ENCODE data around the gene VASH2.
"Not testable (repeated sequence)": the region's sequence is repeated elsewhere in the genome, so short reads cannot be mapped to it uniquely, and the experiment has no call there.

VASH2 gene

DNA sequence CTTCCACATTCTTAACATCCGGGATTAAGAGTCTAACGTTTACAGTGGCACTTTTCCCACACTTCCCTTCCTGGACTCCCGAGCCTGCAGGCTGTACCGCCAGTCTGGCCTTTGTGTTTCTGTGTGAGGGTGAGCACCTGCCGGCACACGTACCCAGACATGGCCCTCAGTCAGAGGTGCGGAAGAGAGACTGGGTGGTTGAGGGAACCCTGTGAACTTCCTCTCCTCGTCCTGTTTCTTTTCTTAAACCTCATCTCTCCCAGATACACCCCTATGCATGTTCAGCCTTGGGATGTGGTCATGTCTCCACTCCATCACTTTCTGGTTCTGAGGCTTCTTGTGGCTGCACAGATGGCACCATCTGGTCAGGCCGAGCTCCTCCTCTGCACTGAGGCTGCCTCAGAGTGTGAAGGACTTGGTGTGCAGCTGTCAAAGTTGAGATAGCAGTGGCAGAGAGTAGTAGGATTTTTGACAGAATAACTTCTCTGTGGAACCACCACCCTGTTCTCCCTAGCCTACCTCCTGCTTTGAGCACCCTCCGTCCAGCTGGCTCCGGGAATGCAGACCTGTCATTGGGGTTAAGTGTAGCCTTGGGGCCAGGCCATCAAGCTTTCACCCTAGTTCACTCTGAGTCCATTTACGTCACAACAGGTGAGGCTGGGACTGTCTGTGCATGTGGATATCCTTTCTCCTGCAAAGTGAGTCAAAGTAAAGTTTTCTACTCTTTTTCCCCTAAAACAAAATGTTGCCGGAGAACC is 31.4 kb downstream of the VASH2 start:
- peak; percentile 87 for DNase-seq

DNA sequence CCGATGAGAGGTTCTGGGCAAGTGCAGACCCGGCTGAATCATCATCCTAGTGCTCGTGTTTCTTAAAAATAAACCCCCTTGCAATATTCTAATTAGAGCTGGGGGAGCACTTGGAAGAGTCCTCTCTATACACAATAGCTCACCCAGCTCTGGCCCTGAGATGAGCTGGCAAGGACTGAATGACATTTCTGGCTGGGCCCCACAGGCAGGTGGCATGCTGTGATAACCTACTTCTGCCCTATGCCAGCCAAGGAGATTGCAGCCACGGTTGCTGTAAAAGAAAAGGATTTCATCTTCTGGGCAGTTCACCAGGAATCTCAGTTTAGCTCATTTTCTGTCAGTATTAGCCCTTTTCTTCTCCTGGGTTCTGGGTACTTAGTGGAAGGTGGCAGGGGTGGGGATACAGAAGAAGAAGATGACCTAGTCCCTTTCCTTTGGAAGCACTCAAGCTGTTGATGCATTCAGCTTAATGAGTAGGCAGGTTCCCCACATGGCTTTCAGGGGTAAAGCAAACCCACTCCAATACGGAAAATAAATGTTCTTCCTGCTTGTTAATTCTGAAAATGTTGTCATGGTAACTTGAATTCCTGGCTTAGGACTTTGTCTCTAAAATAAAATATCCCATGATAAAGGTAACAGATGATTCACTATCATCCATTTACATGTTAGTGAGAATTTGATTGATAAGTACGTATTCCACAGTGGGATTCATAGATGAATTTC is 32.2 kb downstream of the VASH2 start:
- peak; percentile 12 for DNase-seq

DNA sequence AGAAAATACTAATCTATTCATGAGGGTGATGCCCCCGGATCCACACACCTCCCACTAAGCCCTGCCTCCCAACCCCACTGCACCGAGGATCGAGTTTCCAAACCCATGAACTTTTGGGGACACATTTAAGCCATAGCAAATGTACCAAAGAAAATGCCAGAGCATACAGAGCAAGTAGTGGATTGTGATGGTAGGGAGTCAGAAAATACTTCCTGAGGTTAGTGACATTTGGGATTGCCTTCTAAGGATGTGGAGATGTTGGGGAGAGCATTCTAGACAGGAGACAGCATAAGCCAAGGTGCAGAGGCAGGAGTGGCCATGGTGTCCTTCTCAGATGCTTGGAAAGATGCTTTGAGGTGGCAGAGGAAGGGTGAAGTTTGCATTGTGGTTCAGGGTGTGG is 33.1 kb downstream of the VASH2 start:
- DNase-seq: no peak

DNA sequence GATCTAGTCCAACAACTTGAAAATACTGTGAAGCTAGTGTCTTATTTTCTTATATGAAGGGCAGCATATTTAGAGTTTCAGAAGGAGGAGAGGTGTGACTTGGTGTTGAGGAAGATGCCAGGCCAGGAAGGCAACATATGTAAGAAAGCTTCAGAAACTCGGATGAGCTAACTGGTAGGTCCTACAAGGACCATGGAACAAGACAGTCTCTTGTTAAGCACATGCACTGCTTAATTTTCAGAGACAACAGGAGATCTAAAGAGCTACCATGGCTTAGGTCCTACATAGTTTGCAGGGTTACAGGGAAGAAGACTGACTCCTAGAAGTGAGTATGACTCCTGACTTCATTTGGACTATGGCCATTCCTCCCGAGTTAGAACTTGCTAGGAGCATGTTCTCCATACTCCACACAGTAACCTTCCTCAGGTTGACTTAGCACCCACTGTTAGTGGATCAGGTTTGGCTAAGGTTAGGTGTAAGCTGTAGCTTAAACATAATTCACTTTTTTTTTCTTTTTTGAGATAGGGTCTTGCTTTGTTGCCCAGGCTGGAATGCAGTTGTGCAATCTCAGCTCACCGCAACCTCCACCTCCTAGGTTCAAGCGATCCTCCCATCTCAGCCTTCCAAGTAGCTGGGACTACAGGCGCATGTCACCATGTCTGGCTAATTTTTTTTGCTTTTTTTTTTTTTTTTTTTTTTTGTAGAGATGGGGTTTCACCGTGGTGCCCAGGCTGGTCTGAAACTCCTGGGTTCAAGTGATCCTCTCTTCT is 34.4 kb downstream of the VASH2 start:
- no peak for DNase-seq

DNA sequence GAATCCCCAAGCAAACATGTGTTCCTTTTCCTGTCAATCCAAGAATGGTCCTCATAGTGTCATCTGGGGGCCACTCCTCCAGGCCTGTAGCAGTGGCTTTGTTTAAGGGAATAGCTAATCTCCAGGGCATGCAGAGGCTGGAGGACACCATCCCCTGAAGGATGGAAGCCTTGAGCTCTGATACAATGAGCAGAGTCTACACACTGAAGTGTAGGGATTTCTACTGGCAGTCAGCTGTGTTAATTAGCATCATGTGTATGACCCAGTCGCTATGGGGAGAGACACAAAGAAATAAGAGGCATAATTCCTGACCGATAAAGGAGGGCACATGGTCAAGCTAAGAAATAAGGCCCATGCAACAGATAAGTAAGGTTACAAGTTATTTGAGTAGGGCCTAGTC is 36.2 kb downstream of the VASH2 start:
- DNase-seq: no peak

DNA sequence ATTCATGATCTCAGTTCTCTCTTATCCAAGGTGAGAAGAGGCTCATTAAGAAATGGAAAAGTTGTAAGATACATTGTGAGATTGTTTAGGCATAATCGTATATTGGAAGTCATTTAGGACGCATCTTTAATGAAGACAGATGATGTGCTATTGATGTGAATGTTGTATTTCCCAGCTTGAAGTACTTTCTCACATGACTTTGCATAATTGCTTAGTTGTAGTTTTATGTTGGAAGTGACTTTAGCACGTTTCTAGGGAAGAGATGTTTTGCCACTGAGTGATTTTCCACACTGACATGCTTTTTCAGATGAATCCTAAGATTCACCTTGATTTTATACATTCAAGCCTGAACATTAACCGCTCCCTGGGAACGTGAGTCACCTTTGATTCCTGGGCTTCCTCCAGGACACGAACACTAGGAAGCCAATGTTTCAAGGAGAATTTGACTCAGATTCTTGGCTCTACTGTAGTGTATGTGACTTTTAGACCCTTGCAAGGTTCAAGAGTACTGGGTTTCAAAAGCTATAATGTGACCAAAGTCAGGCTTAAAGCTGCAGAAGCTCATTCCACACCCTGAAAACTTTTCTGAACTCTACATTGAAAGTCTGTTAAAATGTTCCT is 37.5 kb downstream of the VASH2 start:
- DNase-seq: no peak

DNA sequence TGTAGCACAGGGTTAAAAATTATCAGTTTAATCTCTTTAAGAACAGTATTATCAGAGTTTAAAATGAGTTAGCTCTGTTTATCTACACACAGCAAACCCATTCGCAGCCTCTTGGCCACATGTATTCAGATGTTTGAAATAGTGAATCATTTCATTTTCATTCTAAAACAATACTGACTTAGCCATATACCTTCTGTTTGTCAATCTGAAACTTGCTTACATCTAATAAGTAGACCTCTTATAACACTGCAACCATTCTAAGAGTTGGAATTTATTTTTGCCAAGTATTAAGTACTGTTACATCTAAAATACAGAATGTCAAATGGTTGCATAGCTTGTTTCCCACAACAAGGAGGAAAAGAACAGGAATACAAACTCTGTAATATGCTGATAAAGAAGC is 39.9 kb downstream of the VASH2 start:
- DNase-seq: no peak

DNA sequence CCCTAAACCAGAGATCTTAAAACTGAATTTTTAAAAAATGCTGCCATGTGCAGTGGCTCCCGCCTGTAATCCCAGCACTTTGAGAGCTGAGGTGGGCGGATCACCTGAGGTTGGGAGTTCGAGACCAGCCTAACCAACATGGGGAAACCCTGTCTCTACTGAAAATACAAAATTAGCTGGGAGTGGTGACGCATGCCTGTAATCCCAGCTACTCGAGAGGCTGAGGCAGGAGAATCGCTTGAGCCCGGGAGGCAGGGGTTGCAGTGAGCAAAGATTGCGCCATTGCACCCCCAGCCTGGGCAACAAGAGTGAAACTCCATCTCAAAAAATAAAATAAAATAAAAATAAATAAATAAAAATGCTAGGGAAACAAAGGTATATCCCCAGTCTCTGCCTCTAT is 43.6 kb downstream of the VASH2 start:
- DNase-seq: not testable (repeated sequence)

DNA sequence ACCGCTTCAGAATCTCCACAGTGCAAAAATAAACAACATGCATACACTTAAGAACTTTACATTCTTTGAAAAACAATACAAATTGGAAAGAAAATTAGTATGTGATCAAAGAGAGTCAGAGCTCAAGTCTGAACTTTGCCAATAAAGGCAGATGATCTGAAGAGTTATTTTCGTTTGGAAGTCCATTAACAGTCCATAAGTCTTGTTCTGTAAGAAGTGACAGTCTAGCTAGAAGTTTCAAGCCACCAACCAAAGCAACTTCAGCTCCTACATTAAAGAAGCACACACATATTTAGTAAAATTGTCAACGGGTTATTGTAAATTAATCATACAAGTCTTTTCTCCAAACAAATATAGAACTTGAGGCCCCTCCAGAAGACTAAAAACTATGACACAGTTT is 44.6 kb downstream of the VASH2 start:
- no peak for DNase-seq

DNA sequence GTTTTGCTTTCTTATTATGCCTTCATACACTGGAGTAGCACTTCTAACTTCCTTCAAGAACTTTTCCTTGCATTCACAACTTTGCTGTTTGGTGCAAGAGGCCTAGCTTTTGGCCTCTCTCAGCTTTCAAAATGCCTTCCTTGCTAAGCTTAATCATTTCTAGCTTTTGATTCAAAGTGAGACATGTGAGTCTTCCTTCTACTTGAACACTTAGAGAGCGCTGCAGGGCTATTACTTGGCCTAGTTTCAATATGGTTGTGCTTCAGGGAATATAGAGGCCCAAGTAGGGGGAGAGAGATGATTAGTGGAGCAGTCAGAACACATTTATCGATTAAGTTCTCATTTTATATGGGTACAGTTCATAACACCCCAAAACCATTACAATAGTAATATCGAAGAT is 52.9 kb downstream of the VASH2 start:
- DNase-seq: no peak

DNA sequence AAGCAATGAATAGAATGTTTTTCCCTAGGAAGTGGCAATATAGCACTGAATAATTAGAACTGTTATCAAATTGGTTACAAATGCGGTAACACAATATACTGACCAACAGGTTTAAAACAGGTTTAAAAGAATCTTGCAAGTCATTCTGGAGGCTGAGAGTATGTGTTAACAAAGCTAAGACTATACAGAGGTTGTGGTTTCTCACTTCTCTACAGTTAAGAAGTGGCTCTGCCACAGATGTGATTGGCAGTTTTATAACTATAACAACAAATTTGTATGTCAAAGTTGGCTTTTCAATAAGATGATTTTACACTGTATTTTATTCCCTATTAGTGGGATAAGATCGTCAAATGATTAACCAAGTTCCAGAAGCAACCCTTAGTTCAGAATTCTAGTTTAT is 58.2 kb downstream of the VASH2 start:
- DNase-seq: no peak

DNA sequence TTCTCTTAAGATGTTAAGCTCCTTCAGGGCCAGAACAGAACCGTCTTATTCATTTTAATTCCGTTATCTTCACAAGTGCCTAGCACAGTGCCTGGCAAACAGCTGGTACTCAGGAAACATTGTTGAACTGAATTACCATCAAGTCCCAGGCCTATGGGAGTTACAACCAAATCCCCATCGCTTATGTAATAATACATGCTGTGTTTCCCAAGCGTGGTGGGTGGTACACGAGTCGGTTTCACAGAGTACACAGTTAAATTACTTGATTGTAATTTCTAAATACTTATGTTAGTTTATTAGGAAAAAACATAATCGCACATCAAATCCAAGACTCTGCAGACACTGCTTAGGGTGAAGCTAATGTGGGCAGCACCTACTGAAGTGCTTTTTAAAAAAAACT is 64.3 kb downstream of the VASH2 start:
- no peak for DNase-seq

DNA sequence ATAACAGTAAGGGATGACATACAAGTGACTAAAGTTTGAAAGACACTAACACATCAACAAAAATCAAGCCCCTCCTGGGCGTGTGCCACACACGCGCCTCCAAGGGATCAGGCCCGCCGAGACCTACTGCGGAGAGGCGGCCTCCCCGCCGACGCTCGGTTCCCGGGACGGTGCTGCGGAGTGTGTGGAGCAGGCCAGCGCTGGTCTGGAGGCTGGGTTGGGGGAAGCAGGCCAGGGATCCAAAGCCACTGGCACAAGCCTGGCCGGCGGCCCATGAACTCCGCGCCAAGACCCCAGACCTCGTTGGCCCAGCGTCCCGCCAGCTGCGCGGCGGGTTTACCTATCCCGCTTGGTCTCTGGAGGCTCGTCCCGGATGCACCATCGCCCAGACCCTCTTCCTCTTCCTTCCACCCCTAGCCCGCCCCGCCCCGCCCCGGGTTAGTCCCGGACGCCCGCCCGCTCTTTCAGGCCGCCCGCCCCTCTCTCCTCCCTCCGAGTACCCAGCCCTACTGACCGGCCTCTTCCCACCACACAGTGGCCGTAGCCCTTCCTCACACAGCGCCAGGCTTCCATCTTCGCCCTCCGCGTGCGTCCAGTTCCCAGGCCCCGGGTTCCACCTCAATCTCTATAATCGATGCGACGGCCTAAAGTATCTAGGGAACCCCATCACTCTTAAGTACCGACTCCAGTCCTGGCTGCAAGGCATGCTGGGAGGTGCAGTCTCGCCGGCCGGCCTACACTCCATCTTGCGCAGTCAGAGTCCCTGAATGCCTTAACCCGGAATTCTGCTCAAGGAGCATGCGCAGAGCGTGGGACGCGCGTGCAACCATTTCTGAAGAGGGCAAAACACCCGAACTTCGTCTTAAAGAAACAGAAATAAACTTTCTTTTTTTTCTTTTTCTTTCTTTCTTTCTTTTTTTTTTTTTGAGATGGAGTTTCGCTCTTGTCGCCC is 65.0 kb downstream of the VASH2 start, which contains the start of gene ANGEL2:
Gene ANGEL2, minus strand, starts transcription at position 769 of the 952 bp plus-strand sequence. Its CDS starts 196 bp downstream, at position 573.
- peak; percentile 93 for DNase-seq

DNA sequence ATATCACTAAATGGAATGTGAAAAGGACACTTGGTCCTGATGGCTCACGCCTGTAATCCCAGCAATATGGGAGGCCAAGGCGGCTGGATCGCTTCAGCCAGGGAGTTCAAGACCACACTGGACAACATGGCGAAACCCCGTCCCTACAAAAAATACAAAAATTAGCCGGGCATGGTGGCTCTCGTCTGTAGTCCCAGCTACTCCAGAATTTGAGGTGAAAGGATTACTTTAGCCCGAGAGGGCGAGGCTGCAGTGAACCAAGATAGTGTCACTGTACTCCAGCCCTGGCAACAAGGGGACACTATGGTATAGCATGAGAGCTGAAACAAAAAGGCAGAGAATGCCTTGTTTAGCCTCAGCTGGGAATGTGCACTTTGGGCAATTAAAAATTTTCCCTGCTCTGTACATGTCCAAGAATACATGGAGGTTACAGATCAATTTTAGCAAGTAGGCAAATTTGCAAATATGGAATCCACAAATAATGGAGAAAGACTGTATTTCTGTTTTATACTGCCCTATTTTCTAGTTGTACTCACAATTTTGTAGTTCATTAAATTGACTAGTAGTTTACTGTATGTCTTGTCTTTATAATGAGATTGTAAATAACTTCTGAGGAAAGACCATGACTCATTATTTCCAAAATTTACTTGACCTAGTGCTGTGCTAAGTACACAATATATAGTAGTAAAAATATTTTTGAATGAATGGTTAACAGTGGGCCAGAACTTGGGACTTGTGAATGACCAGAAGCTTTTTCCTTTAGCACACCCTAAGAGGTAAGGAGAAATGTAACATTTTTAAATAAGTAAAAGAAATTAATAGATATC is 67.3 kb downstream of the VASH2 start:
- no peak for DNase-seq

DNA sequence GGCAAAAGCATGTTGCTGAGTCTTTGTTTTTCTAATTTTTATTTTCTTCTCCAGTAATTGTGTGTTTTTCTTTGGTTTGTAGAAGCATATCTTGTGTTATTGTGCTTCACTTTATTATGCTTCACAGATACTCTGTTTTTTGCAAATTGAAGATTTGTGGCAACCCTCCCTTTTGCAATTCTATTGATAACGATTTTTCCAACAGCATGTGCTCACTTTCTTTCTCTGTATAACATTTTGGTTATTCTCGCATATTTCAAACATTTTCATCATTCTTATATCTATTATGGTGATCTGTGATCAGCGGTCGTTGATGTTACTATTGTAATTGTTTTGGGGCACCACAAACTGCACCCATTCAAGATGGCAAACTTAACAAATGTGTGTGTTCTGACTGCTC is 69.1 kb downstream of the VASH2 start:
- no peak for DNase-seq

DNA sequence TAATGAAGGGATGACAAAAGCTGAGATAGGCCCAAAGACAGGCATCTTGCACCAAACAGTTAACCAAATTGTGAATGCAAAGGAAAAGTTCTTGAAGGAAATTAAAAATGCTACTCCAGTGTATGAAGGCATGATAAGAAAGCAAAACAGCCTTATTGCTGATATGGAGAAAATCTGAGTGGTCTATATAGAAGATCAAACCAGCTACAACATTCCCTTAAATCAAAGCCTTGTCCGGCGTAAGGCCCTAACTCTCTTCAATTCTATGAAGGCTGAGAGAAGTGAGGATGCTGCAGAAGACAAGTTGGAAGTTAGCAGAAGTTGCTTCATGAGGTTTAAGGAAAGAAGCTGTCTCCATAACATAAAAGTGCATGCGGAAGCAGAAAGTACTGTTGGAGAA is 69.7 kb downstream of the VASH2 start:
- DNase-seq: no peak

DNA sequence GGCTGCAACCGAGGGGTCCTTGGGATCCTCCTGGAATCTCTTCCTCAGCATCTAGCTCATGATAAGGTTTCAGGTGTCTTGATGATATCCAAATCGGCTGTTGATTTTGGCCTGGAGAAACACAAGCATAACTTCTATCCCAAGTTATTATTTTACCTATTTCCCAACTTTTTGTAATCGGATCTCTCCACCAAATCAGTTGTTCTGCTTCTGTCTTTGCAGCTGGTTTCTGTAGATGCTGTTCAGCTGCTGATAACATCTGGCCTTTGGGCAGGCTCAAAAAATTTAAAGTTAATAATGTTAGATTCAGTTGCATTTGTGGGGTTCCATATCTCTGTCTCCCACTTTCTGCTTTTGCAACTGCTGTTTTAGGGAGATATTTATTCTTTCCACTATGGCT is 76.7 kb downstream of the VASH2 start:
- DNase-seq: not testable (repeated sequence)

DNA sequence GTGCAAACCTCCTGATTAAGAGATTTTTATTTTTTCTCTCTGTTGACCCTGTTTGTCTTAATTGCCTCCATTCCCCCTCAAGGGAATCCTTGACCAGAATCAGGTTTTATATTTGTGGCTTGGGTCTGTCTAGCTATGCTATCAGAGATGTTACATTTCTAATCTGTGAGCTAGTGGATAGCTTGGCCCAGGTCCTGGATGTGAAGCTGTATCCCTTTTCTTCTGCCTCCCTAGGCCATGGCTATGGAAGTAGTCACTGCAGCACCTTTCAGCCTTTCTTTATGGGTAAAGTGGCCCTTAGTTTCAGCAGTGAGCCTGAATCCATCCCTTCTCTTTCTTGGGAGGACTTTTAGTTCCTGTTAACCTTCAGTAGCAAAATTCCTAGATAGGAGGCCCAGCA is 82.3 kb downstream of the VASH2 start:
- no peak for DNase-seq

DNA sequence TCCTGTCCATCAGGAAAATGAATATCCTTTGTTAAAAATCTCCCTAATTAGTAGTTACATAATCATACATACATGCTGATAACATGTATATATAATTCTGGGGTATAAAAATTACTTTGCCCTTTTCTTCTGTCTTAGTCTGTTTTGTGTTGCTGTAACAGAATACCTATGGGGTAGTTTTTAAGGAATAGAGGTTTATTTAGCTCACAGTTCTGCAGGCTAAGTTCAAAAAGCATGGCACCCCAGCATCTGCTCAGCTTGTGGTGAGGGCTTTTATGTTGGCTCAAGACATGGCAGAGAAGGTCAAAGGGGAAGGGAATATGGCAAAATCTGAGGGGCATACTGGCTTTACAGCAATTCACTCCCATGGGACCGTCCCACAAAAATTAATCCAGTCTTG is 84.4 kb downstream of the VASH2 start:
- DNase-seq: no peak

DNA sequence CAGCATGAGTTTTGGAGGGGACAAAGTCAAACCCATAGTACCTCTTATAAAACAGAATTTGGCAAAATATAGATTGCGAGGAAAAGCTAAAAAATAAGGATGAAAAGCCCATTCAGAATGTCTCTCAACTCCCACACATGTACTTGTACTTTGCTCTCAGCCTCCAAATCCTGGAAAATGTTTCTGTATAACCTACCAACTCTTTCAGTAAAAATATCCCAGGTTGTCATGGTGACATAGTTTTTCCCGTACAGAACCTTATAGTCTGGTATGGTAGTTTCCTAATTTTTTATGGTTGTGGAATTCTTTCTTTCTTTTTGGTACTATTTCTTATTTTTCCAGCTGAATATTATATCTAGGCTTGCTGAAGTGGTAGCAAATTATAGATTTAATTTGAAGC is 85.2 kb downstream of the VASH2 start:
- DNase-seq: no peak

Measured in DMS 273 treated with DMSO at 0.1 percent for 48 hours (cell line).